Measurements from ENCODE around the gene CCDC174. TPM values are rescaled to one million over a fixed set of nuclear protein-coding genes. Genes with fewer than 3 reads are reported as not detected.

The CCDC174 gene
- total RNA-seq, 4 donors from 2014 or later: 15.8 to 24.0 (median 20.2) TPM

DNA sequence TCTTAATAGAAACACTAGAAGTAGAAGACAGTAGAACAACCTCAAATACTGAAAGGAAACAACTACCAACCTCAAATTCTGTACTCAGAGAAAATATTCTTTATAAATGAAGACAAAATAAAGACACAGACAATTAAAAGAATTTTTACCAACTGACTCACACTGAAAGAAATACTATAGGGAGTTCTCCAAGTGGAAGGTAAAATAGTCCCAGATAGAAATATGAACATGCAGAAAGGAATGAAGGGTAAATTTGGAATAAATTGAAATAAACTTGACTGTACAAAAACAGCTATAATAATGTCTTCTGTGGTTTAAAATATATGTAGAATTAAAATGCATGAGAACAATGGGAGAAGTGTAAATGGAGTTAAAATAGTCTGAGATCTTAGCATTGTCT lies 36.7 kb upstream of the CCDC174 start:
- Histone ChIP-seq H3K9me3 (no peaks in the 10 kb centered on the region), H3K36me3 (no peaks in the 10 kb centered on the region), H3K27me3 (peaks cover 58% of the 10 kb centered on the region), H3K27ac (no peak overlapping the region), H3K4me3 (no peak overlapping the region), H3K4me1 (no peaks in the 10 kb centered on the region)
- TF ChIP-seq, protein P1, sequence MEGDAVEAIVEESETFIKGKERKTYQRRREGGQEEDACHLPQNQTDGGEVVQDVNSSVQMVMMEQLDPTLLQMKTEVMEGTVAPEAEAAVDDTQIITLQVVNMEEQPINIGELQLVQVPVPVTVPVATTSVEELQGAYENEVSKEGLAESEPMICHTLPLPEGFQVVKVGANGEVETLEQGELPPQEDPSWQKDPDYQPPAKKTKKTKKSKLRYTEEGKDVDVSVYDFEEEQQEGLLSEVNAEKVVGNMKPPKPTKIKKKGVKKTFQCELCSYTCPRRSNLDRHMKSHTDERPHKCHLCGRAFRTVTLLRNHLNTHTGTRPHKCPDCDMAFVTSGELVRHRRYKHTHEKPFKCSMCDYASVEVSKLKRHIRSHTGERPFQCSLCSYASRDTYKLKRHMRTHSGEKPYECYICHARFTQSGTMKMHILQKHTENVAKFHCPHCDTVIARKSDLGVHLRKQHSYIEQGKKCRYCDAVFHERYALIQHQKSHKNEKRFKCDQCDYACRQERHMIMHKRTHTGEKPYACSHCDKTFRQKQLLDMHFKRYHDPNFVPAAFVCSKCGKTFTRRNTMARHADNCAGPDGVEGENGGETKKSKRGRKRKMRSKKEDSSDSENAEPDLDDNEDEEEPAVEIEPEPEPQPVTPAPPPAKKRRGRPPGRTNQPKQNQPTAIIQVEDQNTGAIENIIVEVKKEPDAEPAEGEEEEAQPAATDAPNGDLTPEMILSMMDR (IDR thresholded peaks at IDR 0.05): no peak
- no peak for ATAC-seq

DNA sequence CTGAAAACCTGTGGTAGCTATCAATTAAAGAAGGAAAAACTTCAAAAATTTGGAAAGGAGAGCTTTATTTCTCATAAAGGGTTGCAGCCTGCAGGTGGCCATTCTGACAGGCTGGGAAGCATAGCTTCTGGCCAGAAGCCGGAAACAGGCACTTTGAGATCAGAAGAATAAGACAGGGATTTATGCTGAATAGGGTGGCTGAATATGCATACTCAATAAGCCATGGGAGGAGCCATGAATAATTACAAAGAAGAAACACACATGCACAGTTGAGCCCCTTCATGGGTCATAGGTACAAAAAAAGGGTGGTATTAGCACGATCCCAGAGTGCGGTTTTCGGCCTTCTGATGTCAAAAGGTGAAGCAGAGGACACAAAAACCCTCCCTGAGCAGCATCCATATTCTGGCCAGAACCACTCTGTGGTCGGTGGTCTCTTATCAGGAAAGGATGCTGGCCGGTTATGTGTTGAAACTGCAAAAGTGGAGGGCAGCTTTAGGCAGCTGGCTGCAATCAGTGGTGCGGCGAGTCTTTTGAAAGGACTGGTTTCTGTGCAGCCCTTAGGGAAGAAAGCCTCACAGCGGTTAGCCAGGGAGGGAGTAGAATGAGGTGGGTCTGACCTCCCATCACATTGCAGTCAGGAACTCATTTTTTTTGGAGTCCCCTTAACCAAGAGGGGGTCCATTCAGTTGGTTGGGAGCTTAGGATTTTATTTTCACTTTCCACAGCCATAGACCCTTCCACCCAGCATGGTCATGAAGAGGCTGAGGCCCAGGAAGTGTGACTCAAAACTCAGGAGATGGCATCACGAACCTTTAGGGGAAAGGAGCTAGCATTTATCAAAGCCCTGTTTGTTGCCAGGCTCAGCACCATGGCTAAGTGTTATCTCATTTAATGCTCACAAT lies 34.7 kb upstream of the CCDC174 start:
- H3K27me3 ChIP-seq: peaks cover 43% of the 10 kb centered on the region
- H3K36me3 ChIP-seq: no peaks in the 10 kb centered on the region
- TF ChIP-seq EP300 (IDR thresholded peaks at IDR 0.05) (no peak), POLR2AphosphoS5 (IDR thresholded peaks at IDR 0.05) (no peak), POLR2A (IDR thresholded peaks at IDR 0.05) (no peak)
- TF ChIP-seq, protein P1 (IDR thresholded peaks at IDR 0.05): no peak
- H3K9me3 ChIP-seq: no peaks in the 10 kb centered on the region
- H3K4me3 ChIP-seq: no peak overlapping the region
- no peak overlapping the region for H3K27ac ChIP-seq
- no peaks in the 10 kb centered on the region for H3K4me1 ChIP-seq
- ATAC-seq: no peak
- WGBS, 2 donors (ENCODE audit: low coverage in 1 of 2): 68 to 73% methylated on average over 8 to 10 of the region's 10 CpGs

DNA sequence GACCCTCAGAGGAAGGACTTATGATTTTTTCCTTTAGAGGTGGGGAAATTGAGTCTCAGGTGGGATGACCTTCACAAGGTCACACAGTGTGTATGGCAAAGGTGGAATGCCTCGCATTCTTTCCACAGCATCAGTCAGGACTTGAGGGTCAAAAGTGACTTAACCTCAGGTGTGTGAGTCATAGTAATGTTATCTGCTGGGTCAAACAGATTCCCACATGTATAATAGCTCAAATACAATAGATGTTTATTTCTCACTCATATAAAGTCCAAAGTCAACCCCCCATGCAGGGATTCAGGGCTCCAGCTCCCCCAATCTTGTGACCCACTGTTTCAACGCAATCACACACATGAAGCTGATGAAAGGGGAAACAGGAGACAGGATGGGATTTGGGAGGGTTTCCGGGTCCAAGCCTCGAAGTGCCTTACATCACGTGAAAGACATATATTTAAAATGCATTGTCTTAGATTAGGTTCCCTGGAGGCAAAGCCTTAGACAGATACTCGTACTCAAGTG lies 34.0 kb upstream of the CCDC174 start:
- 70 to 78% methylated on average over 4 to 6 of the region's 6 CpGs for WGBS, 2 donors (ENCODE audit: low coverage in 1 of 2)
- Histone ChIP-seq H3K9me3 (no peaks in the 10 kb centered on the region), H3K27me3 (peaks cover 36% of the 10 kb centered on the region), H3K4me3 (no peak overlapping the region), H3K4me1 (no peaks in the 10 kb centered on the region), H3K36me3 (no peaks in the 10 kb centered on the region), H3K27ac (no peak overlapping the region)
- no peak for ATAC-seq
- TF ChIP-seq EP300 (IDR thresholded peaks at IDR 0.05): no peak

DNA sequence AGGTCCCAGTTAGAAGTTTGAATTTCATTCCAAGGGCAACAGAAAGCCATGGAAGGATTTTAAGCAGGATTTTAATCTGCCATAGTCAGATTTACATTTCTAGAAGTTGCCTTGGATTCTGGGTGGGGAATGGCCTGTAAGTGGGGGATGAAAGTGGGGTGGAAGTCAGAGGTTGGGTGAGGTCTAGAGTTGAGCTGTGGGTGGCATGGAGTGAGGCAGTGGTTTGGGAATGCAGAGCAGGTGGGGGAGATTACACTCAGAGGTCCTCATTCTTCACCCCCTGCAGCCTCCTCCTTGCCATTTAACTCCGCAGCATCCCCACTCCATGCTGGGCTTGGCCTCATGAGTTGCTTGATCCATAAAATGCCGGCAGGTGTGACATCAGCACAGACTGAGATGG lies 32.0 kb upstream of the CCDC174 start:
- H3K9me3 ChIP-seq: no peaks in the 10 kb centered on the region
- ATAC-seq: no peak

DNA sequence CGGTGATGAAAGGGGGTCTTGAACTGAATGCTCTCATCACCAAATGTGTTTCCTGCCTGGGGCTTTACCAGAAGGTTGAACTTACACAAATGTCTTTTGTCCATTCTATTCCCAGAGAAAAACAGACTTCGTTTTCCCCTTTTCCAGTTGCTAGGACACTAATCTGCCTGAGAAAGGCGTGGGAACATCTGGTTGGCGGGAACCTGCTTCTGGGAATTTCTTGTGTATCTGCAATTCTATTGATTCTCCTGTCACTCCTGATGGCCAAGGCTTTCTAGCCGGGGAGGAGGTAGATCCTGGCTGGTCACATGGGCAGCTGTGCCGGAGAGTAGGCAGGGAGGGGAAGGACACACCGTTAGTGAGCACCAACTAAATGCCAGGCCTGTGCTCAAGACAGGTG lies 31.1 kb upstream of the CCDC174 start:
- peaks cover 24% of the 10 kb centered on the region for H3K27me3 ChIP-seq
- H3K9me3 ChIP-seq: no peaks in the 10 kb centered on the region
- no peak overlapping the region for H3K27ac ChIP-seq
- no peaks in the 10 kb centered on the region for H3K36me3 ChIP-seq
- no peaks in the 10 kb centered on the region for H3K4me1 ChIP-seq
- 46 to 56% methylated on average over 4 to 6 of the region's 7 CpGs for WGBS, 2 donors (ENCODE audit: low coverage in 1 of 2)
- TF ChIP-seq POLR2AphosphoS5 (IDR thresholded peaks at IDR 0.05) (no peak), POLR2A (IDR thresholded peaks at IDR 0.05) (no peak), EP300 (IDR thresholded peaks at IDR 0.05) (no peak)
- TF ChIP-seq, protein P1 (IDR thresholded peaks at IDR 0.05): no peak
- H3K4me3 ChIP-seq: no peak overlapping the region
- ATAC-seq: no peak

More for the DNA sequence above, 32.0 kb upstream of the CCDC174 start:
- Histone ChIP-seq H3K27me3 (peaks cover 24% of the 10 kb centered on the region), H3K4me3 (no peak overlapping the region), H3K27ac (no peak overlapping the region), H3K36me3 (no peaks in the 10 kb centered on the region), H3K4me1 (no peaks in the 10 kb centered on the region)
- TF ChIP-seq POLR2AphosphoS5 (IDR thresholded peaks at IDR 0.05) (no peak), POLR2A (IDR thresholded peaks at IDR 0.05) (no peak), EP300 (IDR thresholded peaks at IDR 0.05) (no peak)
- TF ChIP-seq, protein P1 (IDR thresholded peaks at IDR 0.05): no peak
- WGBS, 2 donors (ENCODE audit: low coverage in 1 of 2): 0% methylated on average over 1 of the region's 2 CpGs; no CpG with 5 or more reads in 1 of the 2 donors
